GM19468 (cell line): ENCODE results near the gene LHX3.

Experiments used
- ATAC-seq: cut with Tn5 transposase; IDR thresholded peaks from one replicate; pipeline ENCODE4 v1.9.1; 2021; ENCODE audit warnings: mild to moderate bottlenecking, moderate library complexity, moderate number of reproducible peaks; ENCODE audit not compliant: unreplicated experiment; ENCODE audit errors: extremely low read depth

Gene LHX3

DNA sequence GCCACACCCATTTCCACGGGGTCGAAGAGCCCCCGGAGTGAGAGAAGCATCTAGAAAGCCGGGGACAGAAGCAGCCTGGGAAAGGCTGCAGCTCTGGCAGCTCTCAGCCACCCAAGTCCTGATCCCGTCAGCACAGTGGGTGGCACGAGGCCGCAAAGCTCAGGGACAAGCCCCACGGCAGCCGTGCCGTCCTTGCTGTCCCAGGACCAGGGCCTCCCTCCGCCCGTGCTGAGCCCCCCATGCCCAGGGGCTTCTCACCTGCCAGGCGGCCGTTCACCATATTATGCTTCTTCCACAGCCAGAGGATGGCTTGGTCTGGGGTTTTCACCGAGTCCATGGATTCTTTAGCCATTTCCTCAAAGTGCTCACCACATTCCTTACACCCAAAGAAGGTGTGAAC lies 6.1 kb upstream of the LHX3 start:
- no peak for ATAC-seq

DNA sequence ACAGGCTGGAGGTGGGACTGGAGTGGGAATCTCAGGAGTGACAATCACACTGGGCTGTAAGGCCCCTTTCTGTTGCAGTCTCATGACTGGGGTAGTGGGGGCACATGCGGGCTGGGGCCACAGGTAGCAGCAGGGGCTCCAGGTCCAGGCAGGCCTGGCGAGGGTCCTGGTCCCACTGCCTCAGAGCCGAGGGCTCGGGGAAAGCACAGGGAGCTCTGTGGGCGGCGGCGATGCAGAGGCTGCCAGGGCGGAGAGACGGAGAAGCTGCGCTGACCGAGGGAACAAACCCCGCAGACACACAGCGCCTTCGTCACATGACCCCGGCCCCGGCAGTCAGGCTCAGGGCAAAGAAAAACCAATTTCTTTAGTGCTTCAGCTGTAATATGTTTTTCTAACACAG lies 5.3 kb upstream of the LHX3 start:
- ATAC-seq, result no peak

GRCh38 chr9:136209786-136210185 lies 4.9 kb upstream of the LHX3 start:
- ATAC-seq, result no peak

DNA sequence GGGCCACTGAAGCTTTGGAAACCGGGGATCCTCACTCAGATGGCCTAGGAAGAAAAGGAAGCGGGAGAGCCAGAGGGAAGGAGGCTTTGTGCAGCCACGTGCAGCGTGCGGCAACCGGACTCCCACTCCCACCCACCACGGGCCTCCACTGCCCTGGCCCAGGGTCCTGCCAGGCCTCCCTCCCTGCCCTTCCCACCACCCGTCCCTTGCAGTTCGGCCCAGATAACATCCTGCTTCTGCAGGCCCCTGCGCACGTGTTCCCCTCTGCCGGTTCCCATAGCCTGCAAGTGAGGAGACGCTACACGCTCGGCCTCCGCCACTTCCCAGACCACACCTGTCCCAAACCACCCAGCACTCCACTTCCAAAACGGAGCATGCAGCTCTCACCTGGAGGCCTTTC lies 4.3 kb upstream of the LHX3 start:
- no peak for ATAC-seq

DNA sequence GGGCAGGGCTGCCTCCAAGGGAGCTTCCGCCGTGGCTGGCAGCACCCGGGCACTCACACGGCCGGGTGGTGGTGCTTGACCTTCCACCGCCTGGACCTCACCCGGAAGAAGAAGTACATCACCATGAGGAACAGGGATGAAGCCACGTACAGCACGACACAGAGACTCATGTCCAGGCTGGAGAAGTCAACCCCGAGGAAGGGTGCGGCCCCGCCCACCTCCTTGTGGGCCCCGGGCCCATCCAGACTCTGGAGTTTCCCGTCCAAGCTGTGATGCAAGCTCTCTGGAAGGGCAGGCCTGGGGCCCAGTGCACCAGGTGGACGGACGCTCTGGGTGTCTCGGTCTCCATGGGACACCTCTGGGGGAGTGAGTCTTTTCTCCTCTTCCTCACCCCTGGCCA lies 3.7 kb upstream of the LHX3 start:
- ATAC-seq, result no peak

DNA sequence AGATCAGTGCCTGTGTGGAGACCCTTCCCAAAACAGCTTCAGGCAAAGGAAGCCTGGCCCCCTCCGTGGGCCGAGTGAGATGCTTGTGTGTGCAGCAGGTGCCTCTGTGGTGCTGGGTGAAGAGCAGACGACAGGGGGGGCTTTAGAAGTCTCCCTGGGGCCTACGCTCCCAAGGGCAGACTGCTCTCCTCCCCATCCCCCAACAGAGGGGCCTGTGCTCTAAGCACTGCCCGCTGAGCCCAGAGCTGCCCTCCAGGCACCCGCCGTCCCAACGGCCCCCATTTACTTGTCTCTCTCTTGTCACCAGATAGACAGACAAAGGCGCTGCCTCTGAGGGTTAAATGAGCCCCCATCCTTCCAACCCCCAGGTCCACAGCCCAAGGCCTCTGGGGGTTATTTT lies 2.7 kb upstream of the LHX3 start:
- no peak for ATAC-seq

- no peak for ATAC-seq
These were observed 1.8 kb upstream of the LHX3 start for GRCh38 chr9:136206602-136207275.

GRCh38 chr9:136205707-136205992 lies 722 bp upstream of the LHX3 start:
- ATAC-seq, result no peak

- ATAC-seq, result no peak
These were observed 653 bp downstream of the LHX3 start for GRCh38 chr9:136204145-136204805.

- no peak for ATAC-seq
These were observed 1.4 kb downstream of the LHX3 start for GRCh38 chr9:136203408-136204144.

- ATAC-seq, result no peak
These were observed 2.2 kb downstream of the LHX3 start for GRCh38 chr9:136202454-136203407.

GRCh38 chr9:136201609-136202453 lies 3.1 kb downstream of the LHX3 start:
- no peak for ATAC-seq

- no peak for ATAC-seq
These were observed 3.8 kb downstream of the LHX3 start for GRCh38 chr9:136201174-136201573.

DNA sequence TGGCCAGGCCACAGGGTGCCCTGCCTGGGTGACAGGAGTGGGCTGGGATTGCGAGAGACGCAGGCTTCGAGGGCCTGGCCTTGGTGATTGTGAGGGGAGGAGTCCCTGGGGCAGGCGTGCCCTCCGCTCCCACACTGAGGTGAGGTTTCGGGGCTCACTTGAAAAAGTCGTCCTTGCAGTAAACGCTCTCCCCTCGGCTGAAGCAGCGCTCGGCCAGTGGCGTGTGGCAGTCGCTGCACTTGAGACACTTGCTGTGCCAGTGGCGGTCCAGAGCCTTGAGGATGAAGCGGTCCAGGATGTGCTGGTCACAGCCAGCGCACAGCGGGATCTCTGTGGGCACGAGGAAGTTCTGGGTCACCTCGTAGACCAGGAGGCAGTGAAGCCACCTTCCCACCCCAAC lies 4.5 kb downstream of the LHX3 start:
- ATAC-seq, result no peak

GRCh38 chr9:136199391-136200288 lies 5.3 kb downstream of the LHX3 start:
- no peak for ATAC-seq

- no peak for ATAC-seq
These were observed 6.3 kb downstream of the LHX3 start for GRCh38 chr9:136198605-136199083.

DNA sequence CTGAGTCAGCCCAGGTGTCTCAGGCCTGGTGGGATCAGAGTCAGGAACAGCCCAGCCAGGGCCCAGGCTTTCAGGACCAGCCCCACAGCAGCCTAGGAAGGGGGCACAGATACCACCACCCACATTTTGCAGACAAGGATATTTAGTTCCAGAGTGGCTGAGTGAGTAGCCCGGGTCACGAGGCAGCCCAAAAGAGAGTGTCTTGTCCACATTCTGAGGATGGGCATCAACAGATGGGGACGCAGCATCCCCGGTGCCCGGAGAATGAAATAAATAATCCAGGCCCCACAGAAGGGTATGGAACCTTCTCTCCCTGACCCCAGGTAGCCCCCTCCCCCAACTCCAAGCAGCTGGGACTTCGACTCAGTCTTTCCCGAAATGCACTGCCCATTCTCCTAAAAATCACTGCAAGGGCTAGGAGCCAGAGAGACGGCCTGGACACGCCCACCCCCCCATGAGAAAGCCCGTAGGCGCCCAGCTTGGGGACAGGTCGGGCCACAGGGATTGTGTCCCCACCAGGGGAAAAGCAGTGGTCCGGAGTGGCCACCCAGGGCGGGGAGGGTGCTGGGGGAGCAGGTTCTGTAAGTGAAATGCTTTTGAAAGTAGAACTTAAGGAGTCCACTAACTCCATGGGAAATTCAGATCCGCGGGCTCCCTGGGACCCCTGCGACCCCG lies 6.9 kb downstream of the LHX3 start:
- ATAC-seq, result no peak
